Stimulated activated CD4-positive, alpha-beta T cell treated with anti-CD3 and anti-CD28 coated beads, Interleukin-15, amount 100 ng/mL, for 24 hours (primary cell): ENCODE measurements around the gene SH3GL2.
"Not testable (repeated sequence)": the region's sequence is repeated elsewhere in the genome, so short reads cannot be mapped to it uniquely, and the experiment has no call there.

ENCODE experiments used
- DNase-seq: peaks from one replicate; pipeline ENCODE4 v3.0.0-alpha.2; 2020

The SH3GL2 gene

DNA sequence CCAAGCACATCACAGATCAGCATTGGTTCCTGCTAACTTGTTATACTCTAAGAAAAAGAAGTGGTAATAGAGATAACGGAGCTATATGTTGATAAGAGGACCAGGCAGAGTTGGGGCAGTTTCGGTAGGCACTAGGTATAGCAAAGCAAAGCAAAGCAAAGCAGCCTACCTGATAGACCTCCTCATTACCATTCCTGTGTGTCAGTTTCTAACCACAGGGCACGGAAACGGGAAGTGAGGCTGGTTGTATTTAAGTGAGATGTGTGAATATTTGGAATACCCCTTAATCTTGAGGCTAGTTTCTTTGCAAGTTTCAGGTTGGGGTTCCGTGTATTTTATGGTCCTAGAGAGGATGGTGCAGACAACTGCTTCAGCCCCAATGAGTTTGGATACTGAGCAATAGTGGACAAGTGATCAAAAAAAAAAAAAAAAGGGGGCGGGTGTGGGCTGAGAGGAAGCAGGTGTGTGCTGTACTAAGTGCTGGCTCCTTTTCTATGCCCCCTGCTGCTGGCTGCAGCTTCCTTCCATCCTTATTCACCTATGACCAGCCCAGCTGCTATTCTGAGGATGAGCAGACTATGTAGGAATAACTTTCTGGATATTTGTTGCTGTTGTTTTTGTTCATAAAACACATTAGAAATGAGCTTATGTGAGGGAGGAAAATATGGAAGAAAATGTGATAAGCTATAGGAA is 183.3 kb downstream of the SH3GL2 start:
- no peak for DNase-seq

DNA sequence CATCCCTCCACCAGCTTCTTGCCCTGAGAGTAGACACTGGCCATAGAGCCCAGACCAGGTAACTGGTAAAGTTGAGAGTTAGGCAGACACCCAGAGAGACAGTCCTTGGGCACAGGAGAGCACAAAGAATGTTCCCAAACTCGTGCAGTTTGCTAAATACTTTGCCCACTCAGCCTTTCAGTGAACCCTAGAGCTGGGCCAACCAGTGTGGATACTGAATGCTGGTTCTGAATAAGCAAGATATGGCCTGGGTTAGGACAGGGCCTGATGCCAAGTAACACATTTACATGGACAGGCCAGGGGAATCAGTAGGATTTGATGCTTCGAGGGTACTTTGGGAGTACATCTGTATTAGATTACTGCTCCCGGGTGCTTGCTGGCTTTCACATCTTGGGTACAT is 185.4 kb downstream of the SH3GL2 start:
- DNase-seq: no peak

DNA sequence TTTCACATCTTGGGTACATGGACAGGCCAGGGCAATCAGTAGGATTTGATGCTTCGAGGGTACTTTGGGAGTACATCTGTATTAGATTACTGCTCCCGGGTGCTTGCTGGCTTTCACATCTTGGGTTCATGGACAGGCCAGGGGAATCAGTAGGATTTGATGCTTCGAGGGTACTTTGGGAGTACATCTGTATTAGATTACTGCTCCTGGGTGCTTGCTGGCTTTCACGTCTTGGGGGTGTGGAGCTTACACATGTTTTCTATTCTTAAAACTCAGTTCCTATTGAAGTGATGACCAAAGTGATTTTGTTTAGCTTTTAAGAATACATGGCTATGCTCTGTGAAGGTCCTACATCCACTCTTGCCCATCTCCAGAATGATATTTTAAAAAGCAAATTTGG is 186.3 kb downstream of the SH3GL2 start:
- DNase-seq: not testable (repeated sequence)

DNA sequence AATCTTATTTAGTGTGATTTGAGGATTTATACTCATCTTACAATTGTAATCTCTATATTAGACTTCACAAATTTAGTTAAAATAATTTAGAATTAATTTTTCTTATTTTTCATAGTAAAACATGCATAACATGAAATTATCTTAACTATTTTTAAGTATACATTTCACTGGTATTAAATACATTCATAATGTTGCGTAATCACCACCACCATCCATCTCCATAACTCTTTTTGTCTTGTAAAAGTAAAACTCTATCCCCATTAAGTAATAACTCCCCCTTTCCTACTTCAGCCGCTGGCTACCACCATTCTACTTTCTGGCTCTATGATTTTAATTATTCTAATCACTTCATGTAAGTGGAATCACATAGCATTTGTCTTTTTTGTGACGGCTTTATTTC is 193.4 kb downstream of the SH3GL2 start:
- no peak for DNase-seq

DNA sequence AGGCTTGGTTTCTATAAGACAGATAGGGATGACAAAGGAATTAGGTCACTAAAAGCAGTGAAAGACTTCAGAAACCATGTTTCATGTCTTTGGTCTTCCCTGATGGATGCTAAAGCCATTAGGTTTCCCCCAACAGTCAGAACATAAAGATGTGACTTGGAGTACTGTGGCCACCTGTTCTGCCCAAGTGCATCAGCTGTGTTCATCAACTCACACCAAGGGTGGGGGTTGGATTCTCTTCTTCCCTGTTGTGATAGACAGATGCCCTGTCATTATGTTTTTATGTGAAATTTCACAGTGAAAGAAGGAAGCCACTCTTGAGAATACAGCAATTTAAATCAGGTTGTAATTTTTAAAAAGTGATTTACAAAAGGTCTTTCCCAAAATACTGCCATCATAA is 196.8 kb downstream of the SH3GL2 start:
- DNase-seq: no peak

DNA sequence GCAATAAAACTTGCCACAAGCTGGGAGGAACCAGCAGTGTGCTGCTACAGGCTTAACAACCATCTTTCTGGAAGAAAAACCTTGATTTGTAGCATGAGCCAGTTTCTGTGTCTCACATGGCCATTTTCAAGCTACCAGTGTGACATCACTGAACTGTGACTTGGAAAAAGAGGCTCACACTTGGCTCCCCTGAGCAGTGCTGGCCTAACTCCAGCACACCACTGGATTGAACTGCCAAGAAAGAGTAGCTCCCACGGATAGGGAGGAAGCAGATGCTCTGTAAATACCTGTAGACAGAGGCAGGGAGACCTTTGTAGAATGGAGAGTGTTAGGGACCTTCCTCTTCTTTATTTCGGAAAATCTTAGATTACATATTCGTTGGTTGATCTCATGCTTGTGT is 197.9 kb downstream of the SH3GL2 start:
- no peak for DNase-seq

DNA sequence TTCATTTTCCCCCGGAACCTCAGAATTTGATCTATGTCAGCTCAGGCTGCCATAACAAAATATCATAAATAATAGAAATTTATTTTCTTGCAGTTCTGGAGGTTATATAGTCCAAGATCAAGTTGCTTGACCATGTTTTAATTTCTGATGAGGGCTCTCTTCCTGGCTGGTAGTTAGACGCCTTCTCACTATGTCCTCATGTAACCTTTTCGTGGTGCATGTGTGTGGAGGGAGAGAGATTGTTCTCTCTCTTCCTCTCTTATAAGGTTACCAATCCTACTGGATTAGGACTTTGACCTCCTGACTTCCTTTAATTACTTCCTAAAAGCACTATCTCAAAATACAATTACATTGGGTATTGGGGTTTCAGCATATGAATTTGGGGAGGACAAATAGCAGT is 198.6 kb downstream of the SH3GL2 start:
- DNase-seq: no peak

DNA sequence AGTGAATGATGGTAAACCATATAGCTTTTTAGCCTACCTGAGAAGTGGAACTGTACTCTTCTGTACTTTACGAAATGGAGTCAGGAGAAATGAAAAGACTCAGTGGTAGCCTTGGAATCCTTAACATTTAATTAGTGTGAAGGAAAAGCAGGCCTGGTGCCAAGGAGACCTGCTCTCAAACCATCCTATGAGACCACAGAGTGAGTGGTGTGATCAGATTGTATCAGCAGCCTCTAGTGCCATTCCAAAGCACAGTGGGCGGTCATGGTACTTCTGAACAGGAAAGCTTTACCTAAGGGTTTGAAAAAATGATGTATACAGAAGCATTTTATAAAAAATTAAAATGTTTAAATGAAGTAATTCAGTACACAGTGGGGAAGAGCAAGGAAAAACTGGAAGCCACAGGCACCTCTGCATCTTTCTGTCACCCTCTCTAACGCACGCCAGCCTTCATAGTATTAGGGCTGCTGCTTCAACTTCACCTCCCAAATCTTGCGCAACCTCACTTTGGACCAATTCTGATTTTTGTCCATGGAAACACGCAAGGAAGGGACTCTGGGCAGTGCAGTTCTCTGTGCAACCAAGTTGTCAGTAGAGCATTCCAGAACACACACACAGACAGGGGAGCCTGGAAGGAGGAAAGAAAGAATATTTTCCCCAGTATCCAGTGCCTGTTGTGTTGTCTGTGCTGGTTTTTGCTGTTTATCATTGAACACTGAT is 203.7 kb downstream of the SH3GL2 start:
- DNase-seq: no peak

DNA sequence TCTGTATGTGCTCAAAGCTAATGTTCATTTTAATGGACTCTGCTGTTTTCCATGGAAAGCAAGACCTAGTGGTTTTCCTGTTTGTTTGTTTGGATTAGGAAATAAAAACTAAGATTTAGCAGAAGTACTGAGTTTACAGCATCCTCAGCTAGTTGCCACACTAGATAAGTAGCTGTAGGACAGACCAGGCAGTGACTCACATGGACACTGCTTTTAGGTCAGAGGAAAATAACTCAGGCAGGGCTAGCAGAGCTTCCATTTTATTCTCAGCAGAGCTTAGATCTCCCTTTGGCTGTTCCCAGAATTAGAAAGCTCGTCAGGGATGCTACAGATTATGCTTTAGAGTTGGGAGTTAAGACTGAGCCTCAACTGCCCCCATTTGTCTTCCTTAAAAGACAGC is 204.4 kb downstream of the SH3GL2 start:
- no peak for DNase-seq

DNA sequence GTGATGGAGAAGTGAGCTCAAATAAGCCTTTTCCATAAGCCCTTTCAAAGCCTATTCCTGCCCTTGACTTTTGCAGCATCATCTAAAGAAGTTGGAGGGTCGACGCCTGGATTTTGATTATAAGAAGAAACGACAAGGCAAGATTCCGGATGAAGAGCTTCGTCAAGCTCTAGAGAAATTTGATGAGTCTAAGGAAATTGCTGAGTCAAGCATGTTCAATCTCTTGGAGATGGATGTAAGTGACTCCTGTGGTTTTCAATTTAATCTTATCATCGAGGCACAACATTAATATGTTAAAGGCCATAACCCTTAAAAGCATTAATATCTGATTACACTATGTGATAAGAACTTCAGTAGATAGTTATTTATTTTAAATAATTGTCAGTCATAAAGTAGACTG is 210.4 kb downstream of the SH3GL2 start:
- no peak for DNase-seq

DNA sequence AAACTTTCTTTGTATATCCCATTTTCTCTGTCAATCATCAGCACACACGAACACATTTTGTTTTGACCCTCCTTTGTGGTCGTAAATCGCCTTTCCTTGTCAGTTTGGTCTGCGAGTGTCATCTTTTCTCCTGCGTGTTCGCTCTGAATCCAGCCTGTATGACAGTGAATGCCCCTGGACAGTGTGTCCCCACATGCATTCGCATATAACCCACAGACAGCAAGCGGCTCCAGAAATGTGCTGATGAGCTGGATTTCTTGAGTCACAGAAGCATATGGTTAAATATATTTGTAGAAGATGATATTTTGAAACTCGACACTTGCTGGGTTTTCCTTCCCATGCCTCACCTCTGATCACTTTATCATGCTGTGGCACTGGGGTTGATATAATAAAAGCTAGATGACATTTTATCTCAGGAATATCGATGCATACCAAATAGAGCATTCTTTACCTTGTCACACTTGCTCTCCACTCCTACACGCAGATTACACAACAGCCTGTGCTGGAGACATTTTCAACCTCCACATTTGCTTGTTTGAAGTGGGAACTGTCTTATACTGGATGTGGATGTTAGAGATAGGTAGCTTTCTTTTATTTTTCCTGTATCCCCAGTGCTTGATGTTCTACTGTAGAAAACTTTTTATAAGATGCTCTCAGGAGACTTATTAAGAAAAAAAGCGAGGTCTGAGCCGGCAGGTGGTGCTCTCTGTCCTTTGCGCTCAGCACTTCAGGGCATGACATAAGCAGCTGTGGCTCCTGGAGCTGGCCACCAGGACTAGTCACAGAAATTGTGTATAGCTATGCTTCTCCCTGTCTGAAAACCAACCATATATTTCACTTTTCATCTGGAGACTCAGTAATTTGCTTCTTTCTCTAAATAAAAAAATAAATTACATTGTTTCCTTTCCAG is 215.1 kb downstream of the SH3GL2 start:
- DNase-seq: no peak

DNA sequence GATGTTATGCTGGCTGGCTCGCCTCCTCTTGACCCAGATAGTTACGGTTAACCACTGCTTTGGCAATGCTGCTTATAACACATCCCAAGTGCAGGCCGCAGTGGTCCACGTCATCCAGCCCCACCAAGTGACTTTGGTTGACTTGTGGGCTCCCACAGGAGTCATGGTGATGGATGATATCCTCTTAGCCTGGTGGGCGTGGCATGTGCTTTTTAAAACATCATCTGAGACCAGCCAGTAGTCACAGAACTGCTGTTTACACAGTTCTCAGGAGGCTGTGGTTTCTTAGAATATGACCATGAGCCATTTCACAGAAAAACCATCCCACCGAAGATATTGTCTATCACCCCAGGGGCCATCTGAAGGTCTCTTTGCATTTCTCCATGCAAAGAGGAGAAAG is 216.9 kb downstream of the SH3GL2 start:
- DNase-seq: no peak

DNA sequence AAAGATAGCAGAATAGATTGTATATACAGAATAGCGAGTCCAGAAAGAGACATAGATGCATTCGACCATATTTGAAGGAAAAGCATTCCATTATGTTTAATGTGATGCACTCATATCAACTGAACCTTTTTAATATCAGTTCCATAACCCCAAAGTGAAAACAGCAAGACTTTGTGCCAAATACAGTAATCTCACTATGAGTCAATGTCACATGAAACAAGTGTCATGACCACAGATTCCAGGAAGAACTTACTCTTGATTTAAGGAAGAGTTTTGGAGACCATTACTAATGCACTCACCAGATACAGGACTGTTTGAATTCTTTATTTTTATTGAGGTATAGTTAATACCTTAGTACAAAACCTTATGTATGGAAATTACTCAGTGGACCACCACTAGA is 220.5 kb downstream of the SH3GL2 start:
- no peak for DNase-seq

DNA sequence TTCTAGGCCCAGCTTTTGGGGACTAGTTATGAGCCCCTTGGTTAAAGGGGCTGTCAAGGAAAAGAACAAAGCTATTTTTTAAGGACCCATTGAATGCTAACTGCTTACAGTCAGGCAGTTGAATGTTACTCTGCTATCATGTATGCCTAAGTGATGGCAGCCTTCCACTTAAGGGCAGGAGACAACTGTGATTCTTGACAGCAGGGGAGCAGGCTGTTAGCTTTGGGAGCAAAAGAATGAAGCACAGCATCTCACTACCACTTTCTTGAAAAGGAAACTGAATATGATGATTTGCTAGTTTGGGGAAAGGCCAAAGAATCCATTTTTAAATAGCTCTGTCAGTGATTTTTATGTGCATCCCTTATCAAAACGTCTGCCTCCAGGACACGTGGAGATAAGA is 221.6 kb downstream of the SH3GL2 start:
- no peak for DNase-seq

DNA sequence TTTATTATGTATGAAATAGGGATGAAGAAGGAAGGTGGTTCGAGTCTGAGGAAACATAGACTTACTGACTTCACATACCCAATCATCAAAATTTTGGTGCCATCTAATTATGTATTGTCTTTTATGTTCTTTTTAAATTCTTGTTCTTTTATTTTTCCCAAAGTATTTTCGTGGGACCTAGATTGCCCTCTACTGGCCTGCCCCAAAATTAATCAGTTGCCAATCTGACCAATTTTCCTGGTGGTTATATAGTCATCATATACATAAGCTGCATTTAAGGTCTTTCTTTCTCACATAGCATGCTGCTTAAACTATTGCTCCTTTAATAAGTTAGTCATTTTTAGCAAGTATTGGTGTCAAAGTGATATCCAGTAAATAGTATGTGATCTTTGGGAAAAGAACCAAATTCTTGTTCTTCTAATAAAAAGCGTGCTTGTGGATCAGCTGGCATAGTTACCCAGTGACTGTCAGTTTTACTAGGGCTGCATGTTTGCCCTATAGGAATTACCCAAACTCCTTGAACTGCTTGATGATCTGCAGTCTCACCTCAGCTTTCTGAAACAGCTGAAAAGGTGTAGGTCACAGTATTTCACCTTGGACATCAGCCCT is 223.5 kb downstream of the SH3GL2 start:
- no peak for DNase-seq

DNA sequence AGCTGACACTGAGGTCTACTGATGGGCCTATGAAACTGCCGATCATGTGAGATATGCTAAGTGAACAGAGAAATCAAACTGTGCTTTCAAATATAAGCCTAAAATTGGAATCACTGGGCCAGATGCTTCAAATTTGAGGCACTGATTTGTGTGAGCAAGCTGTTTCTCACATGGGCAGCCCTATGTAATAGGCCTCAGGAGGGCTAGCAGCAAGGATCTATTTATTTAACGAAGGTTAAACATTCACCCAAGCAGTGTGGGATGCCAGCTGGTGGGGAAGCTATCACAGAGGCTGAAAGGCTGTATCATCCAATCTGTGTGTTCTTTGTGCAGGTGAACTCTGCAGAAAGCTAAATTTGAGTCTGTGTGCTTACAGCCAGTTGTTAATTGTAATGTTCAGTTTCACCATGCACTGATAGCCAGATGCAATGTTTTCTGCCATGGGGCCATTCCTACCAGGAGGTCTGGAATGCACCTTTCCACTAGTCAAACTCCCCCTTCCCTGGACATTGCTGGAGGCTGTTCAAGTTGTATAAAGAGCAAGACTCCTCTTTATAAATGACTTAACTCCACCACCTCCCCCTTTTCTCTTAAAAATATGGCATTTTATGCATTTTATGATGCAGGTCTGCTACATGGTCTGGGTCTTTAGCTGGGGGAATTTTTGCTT is 228.9 kb downstream of the SH3GL2 start:
- no peak for DNase-seq

DNA sequence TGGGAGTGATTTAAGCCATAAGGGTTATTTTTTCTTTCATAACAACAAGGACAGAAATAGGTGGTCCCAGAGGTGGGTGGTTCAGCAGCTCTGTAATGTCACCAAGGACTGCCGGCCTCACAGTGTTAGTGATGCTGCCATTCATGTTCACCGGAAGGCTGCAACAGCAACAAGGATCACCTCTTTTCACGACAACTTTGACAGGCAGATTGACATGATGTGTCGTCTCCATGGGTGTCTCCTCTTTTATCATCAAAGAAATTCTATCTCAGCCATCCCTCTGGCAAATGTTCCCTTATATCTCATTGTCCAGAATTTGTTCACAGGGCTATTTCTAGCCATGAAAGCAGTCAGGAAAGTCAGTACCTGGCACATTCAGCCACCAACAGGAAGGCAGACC is 231.5 kb downstream of the SH3GL2 start:
- DNase-seq: no peak

DNA sequence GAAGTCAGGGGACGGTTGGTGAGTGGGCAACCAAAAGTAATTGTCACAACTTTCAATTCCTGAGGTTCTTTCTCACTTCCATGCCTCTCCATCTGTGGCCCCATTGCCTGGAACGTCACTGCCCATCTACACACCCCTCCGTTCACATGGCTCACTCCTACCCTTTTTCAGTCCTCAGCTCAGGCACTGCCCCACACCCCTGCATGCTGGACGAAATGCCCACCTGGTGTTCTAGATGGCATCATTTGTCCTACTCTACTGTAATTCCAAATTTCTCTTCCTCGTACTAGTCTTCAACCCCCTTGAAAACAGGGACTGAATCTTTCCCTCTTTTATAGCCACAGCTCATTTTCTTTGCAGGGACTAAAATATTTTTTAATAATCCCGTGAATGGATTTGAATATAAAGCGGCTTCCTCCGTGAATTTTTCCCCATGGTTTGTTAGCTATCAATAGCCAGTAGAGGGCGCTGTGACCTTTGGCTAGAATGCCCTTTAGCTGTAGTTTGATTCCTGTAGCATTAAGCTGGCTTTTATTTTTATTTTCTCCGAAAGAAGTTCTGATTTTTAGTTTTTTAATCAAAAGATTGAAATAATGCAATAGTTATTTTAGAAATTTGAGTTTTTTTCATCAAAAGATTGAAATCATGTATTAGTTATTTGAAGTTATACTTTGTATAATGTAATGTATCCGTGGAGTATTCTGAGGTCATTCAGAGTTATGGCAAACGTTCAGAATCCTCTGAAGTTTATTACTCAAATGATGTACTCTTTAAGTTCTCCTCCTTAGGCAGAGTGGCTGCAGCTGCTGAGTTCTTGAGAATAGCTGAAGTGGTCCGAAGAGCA is 232.1 kb downstream of the SH3GL2 start:
- peak; percentile 52 for DNase-seq

DNA sequence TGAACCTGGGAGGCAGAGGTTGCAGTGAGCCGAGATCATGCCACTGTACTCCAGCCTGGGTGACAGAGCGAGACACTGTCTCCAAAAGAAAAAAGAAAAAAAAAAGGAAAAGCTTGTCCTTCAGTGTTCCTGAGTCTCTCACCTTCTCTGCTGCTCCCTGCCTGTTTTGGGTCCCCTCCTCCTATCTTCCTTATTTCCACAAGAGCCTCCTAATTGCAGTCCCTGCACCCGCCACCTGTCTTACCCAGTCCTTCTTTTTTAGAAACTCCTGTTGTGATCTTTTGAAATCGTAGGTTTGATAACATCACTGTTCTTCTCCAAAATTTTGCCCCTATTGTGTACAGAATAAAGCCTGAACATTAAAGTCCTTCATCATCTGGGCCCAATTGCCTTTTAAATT is 234.9 kb downstream of the SH3GL2 start:
- DNase-seq: no peak

DNA sequence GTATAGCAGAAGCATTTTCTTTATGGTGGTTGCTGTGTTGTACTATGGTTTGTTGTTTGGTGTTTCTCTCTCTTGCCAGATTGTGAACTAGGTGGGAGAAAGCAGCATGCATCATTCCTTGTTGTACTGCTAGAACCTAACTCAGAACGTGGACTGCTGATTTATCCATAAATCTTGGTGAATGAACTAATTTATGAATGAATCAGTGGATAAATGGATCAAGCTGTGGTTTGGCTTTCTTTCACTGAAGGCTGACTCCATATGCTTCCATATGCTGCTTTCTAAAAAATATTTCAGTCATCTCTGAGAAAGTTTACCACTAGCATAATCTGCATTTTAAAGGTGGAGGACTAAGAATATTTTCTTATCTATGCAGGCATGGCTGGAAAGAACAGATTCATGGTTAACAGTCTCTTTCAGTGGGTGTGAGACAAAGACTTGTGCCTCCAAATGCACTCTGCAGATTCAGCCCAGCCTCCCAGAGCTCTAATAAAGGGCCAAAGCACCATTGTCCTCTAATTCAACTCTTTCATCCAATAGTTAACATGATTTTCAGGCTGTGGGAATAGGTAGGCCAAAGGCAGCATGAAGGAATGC is 237.7 kb downstream of the SH3GL2 start:
- DNase-seq: no peak

DNA sequence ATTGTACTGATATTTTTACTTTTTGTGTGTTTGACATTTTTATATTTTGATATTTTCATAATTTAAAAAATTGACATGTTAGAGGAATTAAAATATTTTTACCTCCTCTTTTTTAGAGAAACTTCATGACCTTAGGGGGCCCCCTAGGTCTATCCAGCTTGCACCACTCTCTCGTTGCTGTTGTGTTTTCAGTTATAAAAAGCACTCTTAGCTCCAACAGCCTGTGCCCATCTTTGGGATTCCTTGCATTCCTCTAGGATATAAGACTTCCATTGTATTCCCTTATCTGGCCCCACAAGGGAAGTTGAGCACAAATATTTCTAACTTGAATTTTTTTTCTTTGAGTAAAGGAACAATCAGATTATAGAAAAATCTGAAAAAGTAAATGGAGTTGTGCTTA is 245.3 kb downstream of the SH3GL2 start:
- no peak for DNase-seq
